Small intestine (tissue), 7 donors: ENCODE data around the gene ABL2. TPM values are rescaled to one million over a fixed set of nuclear protein-coding genes. Genes with fewer than 3 reads are reported as not detected.
"Not testable (repeated sequence)": the region's sequence is repeated elsewhere in the genome, so short reads cannot be mapped to it uniquely, and the experiment has no call there.

ENCODE experiments used
- DNase-seq, 2 donors: peaks; one replicate each; pipeline versions ENCODE4 v3.0.0 to v3.0.0-alpha.2; 2013
- FAIRE-seq: peaks from 2 replicates; lab custom pipeline; 2012; peaks lifted over from hg19 to GRCh38; lab: Jason Lieb, UNC
- H3K27ac ChIP-seq, 3 donors: one replicate each; pipeline ENCODE4 v1.5.1; 2013; ENCODE audit warnings: low read length in 2 of 3, mild to moderate bottlenecking in 2 of 3, control low read depth in 1 of 3, inconsistent platforms in 1 of 3, low read depth in 1 of 3, moderate library complexity in 1 of 3
- H3K27me3 ChIP-seq, 3 donors: one replicate each; pipeline ENCODE4 v1.6.1; 2013; ENCODE audit warnings: low read length in 3 of 3, inconsistent platforms in 1 of 3; ENCODE audit not compliant: control insufficient read depth in 3 of 3, insufficient read depth in 3 of 3
- H3K36me3 ChIP-seq, 3 donors: one replicate each; pipeline ENCODE4 v1.6.1; 2013; ENCODE audit warnings: low read length in 3 of 3, inconsistent platforms in 1 of 3, low read depth in 1 of 3, mild to moderate bottlenecking in 1 of 3, moderate library complexity in 1 of 3; ENCODE audit not compliant: control insufficient read depth in 3 of 3, insufficient read depth in 2 of 3
- H3K4me1 ChIP-seq, 3 donors: one replicate each; pipeline ENCODE4 v1.6.1; 2013; ENCODE audit warnings: low read length in 2 of 3, inconsistent platforms in 1 of 3, low read depth in 1 of 3, mild to moderate bottlenecking in 1 of 3, moderate library complexity in 1 of 3; ENCODE audit not compliant: control insufficient read depth in 3 of 3, insufficient read depth in 2 of 3
- H3K4me3 ChIP-seq, 3 donors: one replicate each; pipeline ENCODE4 v1.5.1; 2013; ENCODE audit warnings: low read length in 3 of 3, control low read depth in 1 of 3, inconsistent platforms in 1 of 3, low read depth in 1 of 3, mild to moderate bottlenecking in 1 of 3, moderate library complexity in 1 of 3
- H3K9me3 ChIP-seq, 2 donors: one replicate each; pipeline ENCODE4 v1.6.1; 2013; ENCODE audit warnings: low read depth in 1 of 2, low read length in 1 of 2; ENCODE audit not compliant: control insufficient read depth in 2 of 2, insufficient read depth in 1 of 2
- WGBS, 3 donors: extraction: QIAGEN DNeasy Blood & Tissue Kit; methylation state at CpG; one replicate each; pipeline ENCODE4 v1.1.7; 2013; 5-methylcytosine and 5-hydroxymethylcytosine counted together
- polyA plus RNA-seq, 4 donors: library from polyadenylated mRNA; stranded (reverse) in 3 of 4; unstranded in 1 of 4; fragments of 200-250 nt in 3 of 4; fragments of 120-200 nt in 1 of 4; gene quantifications; one replicate each; pipeline versions ENCODE4 v1.2.1 to v1.2.3, GENCODE V29; 2013
- donor health status: healthy with polysubstance abuse.
- donor health status: control.
- donor health status: control.
- donor health status: Bipolar disorder and iron deficiency.
- donor health status: healthy.

Gene ABL2
- polyA plus RNA-seq, 4 donors, result 1.6 to 8.1 (median 3.0) TPM

- Histone ChIP-seq H3K27me3 (no peaks in the 10 kb centered on the region), H3K27ac (no peak overlapping the region), H3K9me3 (no peaks in the 10 kb centered on the region), H3K4me3 (no peak overlapping the region), H3K36me3 (peaks cover 0 to 3% (median 0%) of the 10 kb centered on the region in 3 donors), H3K4me1 (no peaks in the 10 kb centered on the region)
- no peak for DNase-seq
- FAIRE-seq, result no peak
- 64 to 84% (median 79%) methylated on average over 2 of the region's 2 CpGs for WGBS, 3 donors
These were observed 52.3 kb downstream of the ABL2 start for GRCh38 chr1:179177182-179177581.

- H3K36me3 ChIP-seq, result peaks cover 0 to 3% (median 0%) of the 10 kb centered on the region in 3 donors
- DNase-seq (no peak), FAIRE-seq (no peak)
- no peak overlapping the region for H3K4me3 ChIP-seq
- H3K4me1 ChIP-seq, result no peaks in the 10 kb centered on the region
- H3K27ac ChIP-seq, result no peak overlapping the region
- 78 to 90% (median 89%) methylated on average over 2 of the region's 2 CpGs for WGBS, 3 donors
- no peaks in the 10 kb centered on the region for H3K9me3 ChIP-seq
- no peaks in the 10 kb centered on the region for H3K27me3 ChIP-seq
These were observed 54.3 kb downstream of the ABL2 start for GRCh38 chr1:179175011-179175841.

- not testable (repeated sequence) for H3K27ac ChIP-seq, H3K4me1 ChIP-seq, H3K9me3 ChIP-seq, H3K27me3 ChIP-seq, H3K36me3 ChIP-seq, FAIRE-seq, DNase-seq, H3K4me3 ChIP-seq
- 97 to 98% (median 98%) methylated on average over 10 of the region's 10 CpGs for WGBS, 3 donors
These were observed 59.1 kb downstream of the ABL2 start for GRCh38 chr1:179170468-179170770.

GRCh38 chr1:179169616-179170467, 59.6 kb downstream of the ABL2 start:
- 79 to 95% (median 86%) methylated on average over 3 of the region's 3 CpGs for WGBS, 3 donors
- Histone ChIP-seq H3K27me3 (no peaks in the 10 kb centered on the region), H3K27ac (peak overlapping the region in 1 of 3 donors; percentile 18), H3K4me3 (no peak overlapping the region), H3K36me3 (peaks cover 0 to 3% (median 0%) of the 10 kb centered on the region in 3 donors), H3K4me1 (no peaks in the 10 kb centered on the region), H3K9me3 (no peaks in the 10 kb centered on the region)
- DNase-seq (no peak), FAIRE-seq (no peak)

GRCh38 chr1:179168536-179168935, 60.9 kb downstream of the ABL2 start:
- Histone ChIP-seq H3K4me1 (peaks cover 0 to 2% (median 0%) of the 10 kb centered on the region in 3 donors), H3K36me3 (peaks cover 0 to 3% (median 0%) of the 10 kb centered on the region in 3 donors), H3K4me3 (no peak overlapping the region), H3K9me3 (no peaks in the 10 kb centered on the region), H3K27ac (no peak overlapping the region), H3K27me3 (no peaks in the 10 kb centered on the region)
- DNase-seq (no peak), FAIRE-seq (no peak)
- WGBS, 3 donors, result 73 to 85% (median 81%) methylated on average over 3 of the region's 3 CpGs

GRCh38 chr1:179167955-179168354, 61.5 kb downstream of the ABL2 start:
- FAIRE-seq (no peak), DNase-seq (no peak)
- Histone ChIP-seq H3K27ac (no peak overlapping the region), H3K4me1 (peaks cover 0 to 2% (median 0%) of the 10 kb centered on the region in 3 donors), H3K36me3 (peaks cover 0 to 3% (median 0%) of the 10 kb centered on the region in 3 donors), H3K27me3 (no peaks in the 10 kb centered on the region), H3K9me3 (no peaks in the 10 kb centered on the region), H3K4me3 (no peak overlapping the region)
- 80 to 97% (median 84%) methylated on average over 1 of the region's 1 CpG for WGBS, 3 donors

GRCh38 chr1:179167418-179167777, 62.1 kb downstream of the ABL2 start:
- no peaks in the 10 kb centered on the region for H3K9me3 ChIP-seq
- no peaks in the 10 kb centered on the region for H3K36me3 ChIP-seq
- no peak overlapping the region for H3K4me3 ChIP-seq
- no peaks in the 10 kb centered on the region for H3K27me3 ChIP-seq
- peaks cover 0 to 2% (median 0%) of the 10 kb centered on the region in 3 donors for H3K4me1 ChIP-seq
- H3K27ac ChIP-seq, result no peak overlapping the region
- DNase-seq (no peak), FAIRE-seq (no peak)
- WGBS, 3 donors, result 83 to 92% (median 89%) methylated on average over 1 of the region's 1 CpG

- H3K4me3 ChIP-seq, result no peak overlapping the region
- 76 to 86% (median 82%) methylated on average over 8 of the region's 8 CpGs for WGBS, 3 donors
- H3K27ac ChIP-seq, result no peak overlapping the region
- peaks cover 0 to 2% (median 0%) of the 10 kb centered on the region in 3 donors for H3K4me1 ChIP-seq
- H3K36me3 ChIP-seq, result no peaks in the 10 kb centered on the region
- FAIRE-seq (no peak), DNase-seq (no peak)
- H3K27me3 ChIP-seq, result no peaks in the 10 kb centered on the region
- H3K9me3 ChIP-seq, result no peaks in the 10 kb centered on the region
These were observed 62.6 kb downstream of the ABL2 start for GRCh38 chr1:179166663-179167417.
